ENCODE data around the gene CLN3.

DNA sequence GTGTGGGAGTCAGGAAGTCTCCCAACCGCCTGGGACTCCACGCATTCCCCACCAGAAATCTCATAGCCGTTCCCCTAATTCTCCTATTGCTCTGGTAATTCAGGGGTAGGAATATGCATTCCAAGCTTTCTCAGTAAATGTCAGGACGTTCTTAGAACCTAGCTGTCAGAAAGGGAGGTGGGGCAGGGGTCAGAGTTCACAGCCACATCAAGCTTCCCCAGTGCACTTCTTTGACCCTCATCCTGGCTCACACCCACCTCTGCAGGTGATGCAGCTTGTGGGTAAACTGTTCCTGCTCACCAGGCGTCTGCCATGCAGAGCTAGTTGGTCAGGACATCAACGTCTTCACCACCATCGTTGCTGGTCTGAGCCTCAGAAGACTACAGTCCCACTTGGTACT, 28.8 kb upstream of the CLN3 start:
- TF ChIP-seq BHLHE40 (IDR thresholded peaks at IDR 0.05; ENCODE audit: borderline replicate concordance) (no peak), FOXM1 (IDR thresholded peaks at IDR 0.05; ENCODE audit: borderline replicate concordance) (no peak), LEF1 (IDR thresholded peaks at IDR 0.05; ENCODE audit: borderline replicate concordance) (no peak)
